H1 (cell line): Measurements from ENCODE around the gene CEP70. TPM values are rescaled to one million over a fixed set of nuclear protein-coding genes. Genes with fewer than 3 reads are reported as not detected.
"Not testable (repeated sequence)": the region's sequence is repeated elsewhere in the genome, so short reads cannot be mapped to it uniquely, and the experiment has no call there.

Experiments
- CTCF ChIA-PET: fragments of 300-600 bp; sonication (Branson Sonifier 250); formaldehyde crosslinking; loops from one replicate; lab custom pipeline; 2021; ENCODE audit not compliant: partially characterized antibody; lab: Charles Lee
- POLR2A ChIA-PET: fragments of 300-600 bp; sonication (Branson Sonifier 250); formaldehyde crosslinking; loops from one replicate; lab custom pipeline; 2021; ENCODE audit warnings: inconsistent platforms; ENCODE audit not compliant: partially characterized antibody; lab: Charles Lee
- DNase-seq, 2 experiments: peaks; one replicate each; pipeline versions ENCODE4 v3.0.0 to v3.0.0-alpha.2; 2010 to 2022; ENCODE audit warnings: low spot score in 2 of 2, low read depth in 1 of 2, mixed read lengths in 1 of 2
- FAIRE-seq: peaks from 2 replicates; lab custom pipeline; 2011; peaks lifted over from hg19 to GRCh38; lab: Jason Lieb, UNC
- H2AFZ ChIP-seq: 2 replicates; pipeline ENCODE4 v1.8.1; 2012; ENCODE audit warnings: low read length, inconsistent platforms
- H2AK5ac ChIP-seq: 2 replicates; pipeline ENCODE4 v1.6.1; 2013; ENCODE audit warnings: low read depth, low read length
- H2BK120ac ChIP-seq: replicated peaks from 2 replicates; pipeline ENCODE3; 2013; ENCODE audit warnings: low read depth, low read length, inconsistent platforms
- H2BK12ac ChIP-seq: 2 replicates; pipeline ENCODE4 v1.6.1; 2013; ENCODE audit warnings: low read depth, low read length
- H2BK15ac ChIP-seq: 2 replicates; pipeline ENCODE4 v1.6.1; 2013; ENCODE audit warnings: low read length
- H2BK20ac ChIP-seq: 2 replicates; pipeline ENCODE4 v1.6.1; 2013; ENCODE audit warnings: low read length
- H2BK5ac ChIP-seq: 2 replicates; pipeline ENCODE4 v1.6.1; 2013; ENCODE audit warnings: low read depth, low read length
- H3K14ac ChIP-seq: 2 replicates; pipeline ENCODE4 v1.6.1; 2013; ENCODE audit warnings: inconsistent platforms; ENCODE audit not compliant: insufficient read length
- H3K18ac ChIP-seq: 2 replicates; pipeline ENCODE4 v1.6.1; 2013; ENCODE audit warnings: low read length; ENCODE audit errors: extremely low read depth
- H3K23ac ChIP-seq: 2 replicates; pipeline ENCODE4 v1.6.1; 2013; ENCODE audit warnings: inconsistent platforms; ENCODE audit not compliant: insufficient read length
- H3K23me2 ChIP-seq: 2 replicates; pipeline ENCODE4 v1.6.1; 2013; ENCODE audit warnings: low read depth, low read length
- H3K27ac ChIP-seq: 2 replicates; pipeline ENCODE4 v1.6.1; 2011; ENCODE audit warnings: low read depth, low read length, inconsistent platforms
- H3K27me3 ChIP-seq, 4 experiments: replicated peaks in 1 of 4; 1 replicate in 1 of 4; 2 replicates in 3 of 4; pipeline versions ENCODE4 v1.6.1 to v1.8.1; 2011 to 2013; ENCODE audit warnings: low read length in 3 of 4, mild to moderate bottlenecking in 3 of 4, inconsistent platforms in 2 of 4, mixed read lengths in 2 of 4, moderate library complexity in 1 of 4; ENCODE audit not compliant: control insufficient read depth in 3 of 4, insufficient read depth in 3 of 4; ENCODE audit errors: extremely low read depth in 1 of 4
- H3K36me3 ChIP-seq, 4 experiments: 2 replicates each; pipeline versions ENCODE4 v1.6.1 to v1.8.1; 2011 to 2013; ENCODE audit warnings: mild to moderate bottlenecking in 4 of 4, low read length in 3 of 4, moderate library complexity in 2 of 4, control low read depth in 1 of 4, inconsistent platforms in 1 of 4; ENCODE audit not compliant: insufficient read depth in 4 of 4, control insufficient read depth in 2 of 4
- H3K4ac ChIP-seq: replicated peaks from 2 replicates; pipeline ENCODE3; 2013; ENCODE audit warnings: low read length, low read depth, mixed read lengths, inconsistent platforms; ENCODE audit not compliant: insufficient read length
- H3K4me1 ChIP-seq, 4 experiments: replicated peaks in 1 of 4; 1 replicate in 1 of 4; 2 replicates in 3 of 4; pipeline versions ENCODE4 v1.6.1 to v1.8.1; 2011 to 2013; ENCODE audit warnings: low read length in 3 of 4, inconsistent platforms in 2 of 4, mixed read lengths in 1 of 4; ENCODE audit not compliant: insufficient read depth in 4 of 4, control insufficient read depth in 3 of 4
- H3K4me2 ChIP-seq, 2 experiments: 2 replicates each; pipeline versions ENCODE4 v1.6.1 to v1.8.1; 2011 to 2013; ENCODE audit warnings: low read depth in 2 of 2, low read length in 2 of 2, control low read depth in 1 of 2, inconsistent platforms in 1 of 2, mild to moderate bottlenecking in 1 of 2; ENCODE audit not compliant: insufficient read depth in 1 of 2
- H3K4me3 ChIP-seq, 4 experiments: fragments of 200-600, 300-600 bp in 1 of 4; sonication (generic), shearing (Covaris generic), sonication (Bioruptor Twin) in 1 of 4; 2 replicates each; pipeline versions ENCODE4 v1.5.1 to v1.8.1; 2011 to 2016; ENCODE audit warnings: low read length in 4 of 4, low read depth in 3 of 4, control low read depth in 2 of 4, inconsistent platforms in 2 of 4, mild to moderate bottlenecking in 2 of 4, mixed read lengths in 1 of 4, moderate library complexity in 1 of 4; ENCODE audit not compliant: insufficient read depth in 2 of 4; ENCODE audit errors: extremely low read depth in 1 of 4
- H3K56ac ChIP-seq: replicated peaks from 2 replicates; pipeline ENCODE3; 2013; ENCODE audit warnings: low read depth, mild to moderate bottlenecking, mixed read lengths, low read length, inconsistent platforms; ENCODE audit not compliant: insufficient read length
- H3K79me1 ChIP-seq: 2 replicates; pipeline ENCODE4 v1.6.1; 2013; ENCODE audit warnings: low read depth, low read length, control low read depth
- H3K79me2 ChIP-seq, 2 experiments: 2 replicates each; pipeline versions ENCODE4 v1.6.1 to v1.8.1; 2012 to 2013; ENCODE audit warnings: low read length in 2 of 2, mild to moderate bottlenecking in 2 of 2, inconsistent platforms in 1 of 2; ENCODE audit not compliant: insufficient read depth in 2 of 2, control insufficient read depth in 1 of 2
- H3K9ac ChIP-seq, 4 experiments: replicated peaks in 1 of 4; 1 replicate in 1 of 4; 2 replicates in 3 of 4; pipeline versions ENCODE4 v1.6.1 to v1.8.1; 2011 to 2013; ENCODE audit warnings: low read depth in 3 of 4, low read length in 3 of 4, control low read depth in 2 of 4, mild to moderate bottlenecking in 2 of 4, moderate library complexity in 2 of 4, inconsistent platforms in 1 of 4; ENCODE audit errors: extremely low read depth in 1 of 4
- H3K9me3 ChIP-seq, 2 experiments: 2 replicates each; pipeline versions ENCODE4 v1.6.1 to v1.8.1; 2012 to 2013; ENCODE audit warnings: mild to moderate bottlenecking in 2 of 2, moderate library complexity in 2 of 2, control low read depth in 1 of 2, inconsistent platforms in 1 of 2, low read depth in 1 of 2, low read length in 1 of 2, mixed read lengths in 1 of 2; ENCODE audit not compliant: insufficient read depth in 2 of 2
- H4K20me1 ChIP-seq, 2 experiments: replicated peaks in 1 of 2; 2 replicates each; pipeline versions ENCODE3 to v1.8.1; 2011 to 2013; ENCODE audit warnings: inconsistent platforms in 2 of 2, low read length in 2 of 2, mild to moderate bottlenecking in 1 of 2; ENCODE audit not compliant: insufficient read depth in 2 of 2, control insufficient read depth in 1 of 2
- H4K5ac ChIP-seq: 2 replicates; pipeline ENCODE4 v1.6.1; 2013; ENCODE audit warnings: low read length, low read depth, mixed read lengths, inconsistent platforms; ENCODE audit not compliant: insufficient read length
- H4K8ac ChIP-seq: 2 replicates; pipeline ENCODE4 v1.8.0; 2013; ENCODE audit warnings: mild to moderate bottlenecking, moderate library complexity, low read length, inconsistent platforms; ENCODE audit not compliant: insufficient read depth; ENCODE audit errors: extremely low read depth
- H4K91ac ChIP-seq: replicated peaks from 2 replicates; pipeline ENCODE3; 2013; ENCODE audit warnings: low read length, mixed read lengths, inconsistent platforms; ENCODE audit not compliant: insufficient read length
- ASH2L ChIP-seq: fragments of 200-600, 300-600 bp; sonication (generic); IDR thresholded peaks from one replicate; pipeline ENCODE4 v1.7.1; 2017; ENCODE audit warnings: low read length
- CTBP2 ChIP-seq: IDR thresholded peaks from 2 replicates; pipeline ENCODE4 v1.7.0; 2011; ENCODE audit warnings: borderline replicate concordance, mild to moderate bottlenecking, moderate library complexity, mixed read lengths, low read length; ENCODE audit not compliant: insufficient read depth, insufficient read length
- GABPA ChIP-seq: IDR thresholded peaks from 2 replicates; pipeline ENCODE4 v1.6.1; 2011; ENCODE audit warnings: mild to moderate bottlenecking, low read length, moderate library complexity, borderline replicate concordance; ENCODE audit not compliant: insufficient read depth
- HDAC6 ChIP-seq: IDR thresholded peaks from one replicate; pipeline ENCODE4 v1.7.1; 2012; ENCODE audit warnings: low read depth, mild to moderate bottlenecking, inconsistent platforms, low read length, moderate library complexity
- KDM1A ChIP-seq: fragments of 200-600, 300-600 bp; sonication (generic); IDR thresholded peaks from 2 replicates; pipeline ENCODE4 v1.7.1; 2016; ENCODE audit warnings: mild to moderate bottlenecking, low read length, borderline replicate concordance
- whole genome bisulfite sequencing, 2 experiments: shearing (Covaris generic) in 1 of 2; methylation state at CpG; one replicate each; pipeline versions ENCODE4 v1.1.6 to v1.1.7; 2013 to 2015; ENCODE audit warnings: low lambda C conversion rate in 2 of 2, mixed read lengths in 2 of 2, inconsistent platforms in 1 of 2, low coverage in 1 of 2, missing lambda C conversion rate in 1 of 2; ENCODE audit not compliant: insufficient replicate concordance in 2 of 2, insufficient coverage in 1 of 2, insufficient read length in 1 of 2; ENCODE audit errors: extremely low coverage in 1 of 2, missing lambda C conversion rate in 1 of 2; 5-methylcytosine and 5-hydroxymethylcytosine counted together
- polyA plus RNA-seq, 7 experiments: library from polyadenylated mRNA; depleted of rRNA in 3 of 7; stranded (reverse) in 5 of 7; unstranded in 2 of 7; fragments of >200 nt in 5 of 7; fragments of 200-250 nt in 2 of 7; gene quantifications; 1 replicate in 5 of 7; 2 replicates in 1 of 7; 4 replicates in 1 of 7; pipeline versions ENCODE4 v1.2.1 to v1.2.3, GENCODE V29; 2011 to 2013; ENCODE audit warnings: missing spikeins in 2 of 7, mixed read lengths in 2 of 7
- total RNA-seq: library from RNA; stranded (reverse); fragmentation: NEBNext Ultra II Directional; extraction: Animal tissue kit (Norgen Biotek cat#: 25700); gene quantifications from 2 replicates; pipeline ENCODE4 v1.2.1, GENCODE V29; 2021

The CEP70 gene
- total and polyA plus RNA-seq, 2 of the 8 experiments (the other 6 are each of a cell fraction or from before 2014, with no cell fraction given): 3.9 to 26.2 TPM

GRCh38 chr3:138455801-138456716, 138.0 kb downstream of the CEP70 start (continued):
- TF ChIP-seq KDM1A (no peak), HDAC6 (no peak), ASH2L (no peak), CTBP2 (no peak), GABPA (no peak)

DNA sequence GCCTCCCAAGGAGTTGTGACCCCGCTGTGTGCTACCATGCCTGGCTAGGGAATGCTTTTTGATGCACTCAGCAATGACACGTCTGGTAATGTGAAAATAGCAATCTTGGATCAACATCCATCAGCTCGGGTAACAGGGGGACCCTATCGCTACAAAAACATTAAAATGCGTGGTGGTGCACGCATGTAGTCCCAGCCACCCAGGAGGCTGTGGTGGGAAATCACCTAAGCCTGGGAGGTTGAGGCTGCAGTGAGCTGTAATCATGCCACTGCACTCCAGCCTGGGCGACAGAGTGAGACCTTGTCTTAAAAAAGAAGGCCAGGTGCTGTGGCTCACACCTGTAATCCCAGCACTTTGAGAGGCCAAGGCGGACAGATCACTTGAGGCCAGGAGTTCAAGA, 140.1 kb downstream of the CEP70 start:
- not testable (repeated sequence) for H3K23me2 ChIP-seq

More for the DNA sequence above, 140.1 kb downstream of the CEP70 start:
- H4K20me1 ChIP-seq, H3K27ac ChIP-seq, H3K4me2 ChIP-seq, H3K36me3 ChIP-seq, H3K4ac ChIP-seq, H3K27me3 ChIP-seq, POLR2A ChIA-PET, H3K9me3 ChIP-seq, H4K91ac ChIP-seq, H3K14ac ChIP-seq, H2AK5ac ChIP-seq, FAIRE-seq, H2AFZ ChIP-seq, H2BK15ac ChIP-seq, H2BK5ac ChIP-seq, H2BK20ac ChIP-seq, H3K18ac ChIP-seq, H3K4me3 ChIP-seq, DNase-seq, H4K8ac ChIP-seq, H2BK12ac ChIP-seq, H3K9ac ChIP-seq, H3K23ac ChIP-seq, H3K56ac ChIP-seq, H2BK120ac ChIP-seq, H3K79me1 ChIP-seq, H3K79me2 ChIP-seq, H4K5ac ChIP-seq: not testable (repeated sequence)
- CTCF ChIA-PET: interaction anchor here (0.8 to 2.8 kb wide), 2 partner anchors 9 to 16 kb away, joined by 3 to 10 read pairs; no protein-coding TSS in a partner anchor
- H3K4me1 ChIP-seq: peaks cover 0 to 10% (median 5%) of the 10 kb centered on the region in 4 experiments; a peak in 5 of 7 replicates
- 74% methylated on average over 8 of the region's 8 CpGs; no CpG with 5 or more reads in 1 of the 2 experiments for WGBS, 2 experiments
